HG03442 (cell line): ENCODE measurements around the gene KCTD20.

Source experiments
- ATAC-seq: cut with Tn5 transposase; IDR thresholded peaks from one replicate; pipeline ENCODE4 v1.9.1; 2021; ENCODE audit warnings: mild to moderate bottlenecking, moderate library complexity; ENCODE audit not compliant: unreplicated experiment

The KCTD20 gene

GRCh38 chr6:36525346-36525745 lies 82.5 kb downstream of the KCTD20 start:
- no peak for ATAC-seq

GRCh38 chr6:36526066-36526465 lies 83.3 kb downstream of the KCTD20 start:
- no peak for ATAC-seq

GRCh38 chr6:36533321-36533720 lies 90.5 kb downstream of the KCTD20 start:
- ATAC-seq, result no peak

- no peak for ATAC-seq
Observed at GRCh38 chr6:36536873-36537547, 94.2 kb downstream of the KCTD20 start.

- ATAC-seq, result no peak
Observed at GRCh38 chr6:36539814-36540568, 97.2 kb downstream of the KCTD20 start.
